HCT116 (cell line): ENCODE data around the gene C8A.

ENCODE experiments used
- EZH2 ChIP-seq: fragments of 200-600 bp; sonication (generic); IDR thresholded peaks from 2 replicates; pipeline ENCODE4 v1.6.1; 2017; ENCODE audit warnings: antibody characterized with exemption, mixed run types
- POLR2A ChIP-seq: IDR thresholded peaks from 2 replicates; pipeline ENCODE4 v1.7.0; 2011; ENCODE audit warnings: borderline replicate concordance; ENCODE audit not compliant: insufficient read depth, insufficient read length; ENCODE audit errors: extremely low read depth
- POLR2AphosphoS5 ChIP-seq: IDR thresholded peaks from 2 replicates; pipeline ENCODE4 v1.6.1; 2011; ENCODE audit warnings: mild to moderate bottlenecking, low read depth, low read length, moderate library complexity
- ZNF274 ChIP-seq: fragments of 200-500 bp; sonication (Bioruptor generic); IDR thresholded peaks from 2 replicates; pipeline ENCODE4 v1.6.1; 2014; ENCODE audit warnings: mild to moderate bottlenecking, low read depth, low read length, inconsistent platforms
- TF ChIP-seq, protein P1 (sequence below), 3 experiments: fragments of 200-600 bp in 1 of 3; sonication (generic) in 1 of 3; IDR thresholded peaks in 2 of 3; conservative IDR thresholded peaks in 1 of 3; 2 replicates each; pipeline ENCODE4 v1.5.1; 2012 to 2017; ENCODE audit warnings: low read depth in 2 of 3, low read length in 2 of 3, antibody characterized with exemption in 1 of 3, borderline replicate concordance in 1 of 3, control low read depth in 1 of 3, mild to moderate bottlenecking in 1 of 3, mixed read lengths in 1 of 3, mixed run types in 1 of 3, moderate library complexity in 1 of 3; ENCODE audit not compliant: insufficient read depth in 1 of 3
- TF ChIP-seq, protein P2 (sequence below): IDR thresholded peaks from 2 replicates; pipeline ENCODE4 v1.6.1; 2012; ENCODE audit warnings: low read depth

DNA sequence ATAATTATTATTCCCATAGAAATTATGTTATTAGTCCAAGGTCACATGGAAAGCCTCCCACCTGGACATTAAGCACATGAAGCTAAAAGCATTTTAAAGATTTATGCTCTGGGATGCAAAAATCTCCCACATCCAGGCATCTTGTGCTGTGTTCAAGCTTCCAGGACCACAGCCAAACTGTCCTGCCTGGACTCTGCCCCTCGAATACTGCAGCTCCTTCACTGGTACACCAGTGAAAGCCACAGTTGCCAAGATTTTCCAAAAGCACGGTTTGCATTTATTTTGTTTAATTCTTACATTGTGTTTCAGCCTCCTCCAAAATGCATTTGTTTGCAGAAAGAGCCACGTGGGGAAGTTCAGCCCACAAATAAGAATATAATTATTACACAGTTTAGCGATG lies 72.6 kb downstream of the C8A start:
- no peak for TF ChIP-seq EZH2
- no peak for TF ChIP-seq POLR2AphosphoS5
- TF ChIP-seq, protein P1, sequence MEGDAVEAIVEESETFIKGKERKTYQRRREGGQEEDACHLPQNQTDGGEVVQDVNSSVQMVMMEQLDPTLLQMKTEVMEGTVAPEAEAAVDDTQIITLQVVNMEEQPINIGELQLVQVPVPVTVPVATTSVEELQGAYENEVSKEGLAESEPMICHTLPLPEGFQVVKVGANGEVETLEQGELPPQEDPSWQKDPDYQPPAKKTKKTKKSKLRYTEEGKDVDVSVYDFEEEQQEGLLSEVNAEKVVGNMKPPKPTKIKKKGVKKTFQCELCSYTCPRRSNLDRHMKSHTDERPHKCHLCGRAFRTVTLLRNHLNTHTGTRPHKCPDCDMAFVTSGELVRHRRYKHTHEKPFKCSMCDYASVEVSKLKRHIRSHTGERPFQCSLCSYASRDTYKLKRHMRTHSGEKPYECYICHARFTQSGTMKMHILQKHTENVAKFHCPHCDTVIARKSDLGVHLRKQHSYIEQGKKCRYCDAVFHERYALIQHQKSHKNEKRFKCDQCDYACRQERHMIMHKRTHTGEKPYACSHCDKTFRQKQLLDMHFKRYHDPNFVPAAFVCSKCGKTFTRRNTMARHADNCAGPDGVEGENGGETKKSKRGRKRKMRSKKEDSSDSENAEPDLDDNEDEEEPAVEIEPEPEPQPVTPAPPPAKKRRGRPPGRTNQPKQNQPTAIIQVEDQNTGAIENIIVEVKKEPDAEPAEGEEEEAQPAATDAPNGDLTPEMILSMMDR (IDR thresholded peaks at IDR 0.05 in 2 of 3, conservative IDR thresholded peaks at IDR 0.05 in 1 of 3; ENCODE audit: borderline replicate concordance in 1 of 3, insufficient read depth in 1 of 3, low read depth in 2 of 3, low read length in 2 of 3): no peak
- no peak for TF ChIP-seq ZNF274
- TF ChIP-seq, protein P2, sequence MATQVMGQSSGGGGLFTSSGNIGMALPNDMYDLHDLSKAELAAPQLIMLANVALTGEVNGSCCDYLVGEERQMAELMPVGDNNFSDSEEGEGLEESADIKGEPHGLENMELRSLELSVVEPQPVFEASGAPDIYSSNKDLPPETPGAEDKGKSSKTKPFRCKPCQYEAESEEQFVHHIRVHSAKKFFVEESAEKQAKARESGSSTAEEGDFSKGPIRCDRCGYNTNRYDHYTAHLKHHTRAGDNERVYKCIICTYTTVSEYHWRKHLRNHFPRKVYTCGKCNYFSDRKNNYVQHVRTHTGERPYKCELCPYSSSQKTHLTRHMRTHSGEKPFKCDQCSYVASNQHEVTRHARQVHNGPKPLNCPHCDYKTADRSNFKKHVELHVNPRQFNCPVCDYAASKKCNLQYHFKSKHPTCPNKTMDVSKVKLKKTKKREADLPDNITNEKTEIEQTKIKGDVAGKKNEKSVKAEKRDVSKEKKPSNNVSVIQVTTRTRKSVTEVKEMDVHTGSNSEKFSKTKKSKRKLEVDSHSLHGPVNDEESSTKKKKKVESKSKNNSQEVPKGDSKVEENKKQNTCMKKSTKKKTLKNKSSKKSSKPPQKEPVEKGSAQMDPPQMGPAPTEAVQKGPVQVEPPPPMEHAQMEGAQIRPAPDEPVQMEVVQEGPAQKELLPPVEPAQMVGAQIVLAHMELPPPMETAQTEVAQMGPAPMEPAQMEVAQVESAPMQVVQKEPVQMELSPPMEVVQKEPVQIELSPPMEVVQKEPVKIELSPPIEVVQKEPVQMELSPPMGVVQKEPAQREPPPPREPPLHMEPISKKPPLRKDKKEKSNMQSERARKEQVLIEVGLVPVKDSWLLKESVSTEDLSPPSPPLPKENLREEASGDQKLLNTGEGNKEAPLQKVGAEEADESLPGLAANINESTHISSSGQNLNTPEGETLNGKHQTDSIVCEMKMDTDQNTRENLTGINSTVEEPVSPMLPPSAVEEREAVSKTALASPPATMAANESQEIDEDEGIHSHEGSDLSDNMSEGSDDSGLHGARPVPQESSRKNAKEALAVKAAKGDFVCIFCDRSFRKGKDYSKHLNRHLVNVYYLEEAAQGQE: no peak
- TF ChIP-seq POLR2A: no peak
